SIG-M5 treated with dmso at 0.1 percent for 504 hours (cell line): Measurements from ENCODE around the gene C1QL4.

Source experiments
- DNase-seq: peaks from one replicate; lab custom pipeline; 2025; ENCODE audit not compliant: unreplicated experiment; lab: John Stamatoyannopoulos, UW

The C1QL4 gene

GRCh38 chr12:49305762-49306510, 31.1 kb downstream of the C1QL4 start:
- no peak for DNase-seq

GRCh38 chr12:49304161-49304560, 32.8 kb downstream of the C1QL4 start:
- DNase-seq: no peak

- no peak for DNase-seq
Observed at GRCh38 chr12:49301760-49302159, 35.2 kb downstream of the C1QL4 start.

- DNase-seq: no peak
Observed at GRCh38 chr12:49298160-49298559, 38.8 kb downstream of the C1QL4 start.

- no peak for DNase-seq
Observed at GRCh38 chr12:49297695-49298060, 39.3 kb downstream of the C1QL4 start.

- peak; percentile 70 for DNase-seq
Observed at GRCh38 chr12:49296836-49297694, 39.9 kb downstream of the C1QL4 start.

- peak; percentile 32 for DNase-seq
Observed at GRCh38 chr12:49296034-49296835, 40.8 kb downstream of the C1QL4 start.

GRCh38 chr12:49295082-49295936, 41.7 kb downstream of the C1QL4 start, which contains the start of gene PRPH:
PRPH (plus strand) TSS chr12:49295147; CDS start chr12:49295201, 54 bp downstream.
- no peak for DNase-seq

GRCh38 chr12:49294804-49295081, 42.2 kb downstream of the C1QL4 start:
- DNase-seq: no peak

- DNase-seq: no peak
Observed at GRCh38 chr12:49294086-49294803, 42.7 kb downstream of the C1QL4 start.

- DNase-seq: no peak
Observed at GRCh38 chr12:49293056-49293956, 43.7 kb downstream of the C1QL4 start.

GRCh38 chr12:49292729-49293055, 44.3 kb downstream of the C1QL4 start:
- DNase-seq: no peak

GRCh38 chr12:49288922-49289555, 47.9 kb downstream of the C1QL4 start:
- no peak for DNase-seq

- peak; percentile 53 for DNase-seq
Observed at GRCh38 chr12:49288412-49288853, 48.6 kb downstream of the C1QL4 start.

GRCh38 chr12:49287876-49288275, 49.1 kb downstream of the C1QL4 start:
- no peak for DNase-seq

GRCh38 chr12:49284672-49285071, 52.3 kb downstream of the C1QL4 start:
- DNase-seq: no peak

GRCh38 chr12:49283541-49284429, 53.2 kb downstream of the C1QL4 start:
- no peak for DNase-seq
